Kidney capillary endothelial cell (primary cell): Measurements from ENCODE around the gene MTA2.

Experiments used
- DNase-seq: peaks from one replicate; pipeline ENCODE4 v3.0.0-alpha.2; 2018; ENCODE audit warnings: low spot score

The MTA2 gene

GRCh38 chr11:62546244-62546928, 55.3 kb downstream of the MTA2 start, which contains the start of gene AHNAK:
AHNAK (minus strand) TSS chr11:62546806; CDS start chr11:62536098, 10,708 bp downstream.
- no peak for DNase-seq

GRCh38 chr11:62545437-62546243, 56.0 kb downstream of the MTA2 start:
- DNase-seq: peak; percentile 92

- DNase-seq: peak; percentile 46
Observed at GRCh38 chr11:62544581-62545436, 56.9 kb downstream of the MTA2 start.

DNA sequence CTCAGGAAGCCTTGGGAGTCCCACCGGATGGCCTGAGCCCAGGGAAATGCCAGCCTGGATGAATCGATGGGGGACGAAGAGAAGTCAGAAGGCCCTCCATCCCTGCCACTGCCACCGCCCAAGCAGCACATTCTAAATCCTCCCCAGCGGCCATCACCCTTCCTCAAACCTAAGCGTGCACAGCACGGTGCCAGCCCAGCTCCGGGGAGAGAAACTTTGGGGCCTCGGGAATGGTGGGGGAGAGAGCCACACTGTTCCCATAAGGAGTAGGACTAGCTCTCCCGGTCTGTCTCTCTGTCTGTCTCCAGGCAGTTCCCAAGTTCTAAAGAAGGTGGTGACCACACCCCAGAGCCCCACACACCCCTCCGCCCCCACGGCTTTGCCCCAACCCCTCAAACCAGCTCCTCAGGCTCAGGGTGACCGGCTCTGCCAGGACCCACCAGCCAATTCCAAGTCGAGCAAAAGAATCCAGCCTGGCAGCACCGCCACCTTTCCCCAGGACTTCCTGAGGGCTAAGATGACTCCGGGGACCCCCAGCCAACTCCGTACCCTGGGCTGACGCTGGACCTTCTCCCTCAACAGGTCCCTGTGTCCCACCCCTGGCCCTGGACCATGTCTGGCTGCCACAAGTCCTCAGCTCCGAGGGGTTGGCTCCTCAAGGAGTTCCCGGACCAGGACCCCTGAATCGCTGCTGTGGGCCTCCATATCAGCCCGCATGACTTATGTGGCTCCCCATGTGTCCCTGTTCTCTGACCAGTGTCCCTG, 57.8 kb downstream of the MTA2 start:
- DNase-seq: no peak
